ENCODE measurements around the gene STAU1. TPM values are rescaled to one million over a fixed set of nuclear protein-coding genes. Genes with fewer than 3 reads are reported as not detected.

The STAU1 gene
- total and polyA plus RNA-seq, 2 of the 13 experiments (the other 11 are each of a cell fraction or from before 2014, with no cell fraction given): 119 to 133 TPM

DNA sequence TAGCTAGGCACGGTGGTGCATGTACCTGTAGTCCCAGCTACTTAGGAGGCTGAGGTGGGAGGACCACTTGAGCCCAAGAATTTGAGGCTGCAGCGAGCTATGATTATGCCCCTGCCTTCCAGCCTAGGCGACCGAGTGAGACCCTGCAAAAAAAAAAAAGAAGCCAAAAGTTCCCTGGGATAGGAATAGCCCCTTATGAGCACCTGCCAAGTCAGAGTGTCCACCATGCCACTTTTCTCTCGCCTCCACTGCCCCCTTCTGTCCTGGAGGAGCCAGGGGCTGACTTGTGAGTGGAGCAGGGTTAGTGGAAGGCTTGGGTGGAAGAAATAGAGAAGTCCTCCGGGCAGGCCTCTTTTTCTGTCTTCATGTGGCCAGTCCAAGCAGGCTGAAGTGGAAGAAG lies 18.9 kb upstream of the STAU1 start (continued):
- TF ChIP-seq YEATS2 (CRISPR knock-in tag; IDR thresholded peaks at IDR 0.05; ENCODE audit: borderline replicate concordance) (peak; percentile 36; the same call in 1 of the 2 replicates), ZNF563 (CRISPR knock-in tag; IDR thresholded peaks at IDR 0.05) (no peak), BORCS8-MEF2B (CRISPR knock-in tag; IDR thresholded peaks at IDR 0.05) (no peak), ELF1 (CRISPR knock-in tag; IDR thresholded peaks at IDR 0.05) (no peak), MED8 (CRISPR knock-in tag; IDR thresholded peaks at IDR 0.05; ENCODE audit: insufficient replicate concordance) (no peak), NFYC (CRISPR knock-in tag; IDR thresholded peaks at IDR 0.05) (no peak), RELA (CRISPR knock-in tag; IDR thresholded peaks at IDR 0.05) (0 out of 2 replicates have a peak, but pooled peaks have one; percentile 60), GATAD1 (CRISPR knock-in tag; IDR thresholded peaks at IDR 0.05) (0 out of 2 replicates have a peak, but pooled peaks have one; percentile 38), NR2F1 (CRISPR knock-in tag; IDR thresholded peaks at IDR 0.05) (no peak), MEIS1 (CRISPR knock-in tag; IDR thresholded peaks at IDR 0.05; ENCODE audit: borderline replicate concordance) (peak; percentile 34; the same call in 1 of the 2 replicates), MIXL1 (CRISPR knock-in tag; IDR thresholded peaks at IDR 0.05) (peak; percentile 43; the same call in 1 of the 2 replicates), ZNF556 (CRISPR knock-in tag; IDR thresholded peaks at IDR 0.05; ENCODE audit: borderline replicate concordance) (peak; percentile 72), HDAC6 (IDR thresholded peaks at IDR 0.05; ENCODE audit: low read depth, low read length) (no peak)
- TF ChIP-seq, protein P1, sequence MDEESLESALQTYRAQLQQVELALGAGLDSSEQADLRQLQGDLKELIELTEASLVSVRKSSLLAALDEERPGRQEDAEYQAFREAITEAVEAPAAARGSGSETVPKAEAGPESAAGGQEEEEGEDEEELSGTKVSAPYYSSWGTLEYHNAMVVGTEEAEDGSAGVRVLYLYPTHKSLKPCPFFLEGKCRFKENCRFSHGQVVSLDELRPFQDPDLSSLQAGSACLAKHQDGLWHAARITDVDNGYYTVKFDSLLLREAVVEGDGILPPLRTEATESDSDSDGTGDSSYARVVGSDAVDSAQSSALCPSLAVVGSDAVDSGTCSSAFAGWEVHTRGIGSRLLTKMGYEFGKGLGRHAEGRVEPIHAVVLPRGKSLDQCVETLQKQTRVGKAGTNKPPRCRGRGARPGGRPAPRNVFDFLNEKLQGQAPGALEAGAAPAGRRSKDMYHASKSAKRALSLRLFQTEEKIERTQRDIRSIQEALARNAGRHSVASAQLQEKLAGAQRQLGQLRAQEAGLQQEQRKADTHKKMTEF (CRISPR knock-in tag; IDR thresholded peaks at IDR 0.05): 0 out of 2 replicates have a peak, but pooled peaks have one; percentile 29
- TF ChIP-seq, protein P2, sequence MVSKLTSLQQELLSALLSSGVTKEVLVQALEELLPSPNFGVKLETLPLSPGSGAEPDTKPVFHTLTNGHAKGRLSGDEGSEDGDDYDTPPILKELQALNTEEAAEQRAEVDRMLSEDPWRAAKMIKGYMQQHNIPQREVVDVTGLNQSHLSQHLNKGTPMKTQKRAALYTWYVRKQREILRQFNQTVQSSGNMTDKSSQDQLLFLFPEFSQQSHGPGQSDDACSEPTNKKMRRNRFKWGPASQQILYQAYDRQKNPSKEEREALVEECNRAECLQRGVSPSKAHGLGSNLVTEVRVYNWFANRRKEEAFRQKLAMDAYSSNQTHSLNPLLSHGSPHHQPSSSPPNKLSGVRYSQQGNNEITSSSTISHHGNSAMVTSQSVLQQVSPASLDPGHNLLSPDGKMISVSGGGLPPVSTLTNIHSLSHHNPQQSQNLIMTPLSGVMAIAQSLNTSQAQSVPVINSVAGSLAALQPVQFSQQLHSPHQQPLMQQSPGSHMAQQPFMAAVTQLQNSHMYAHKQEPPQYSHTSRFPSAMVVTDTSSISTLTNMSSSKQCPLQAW (CRISPR knock-in tag; IDR thresholded peaks at IDR 0.05): 0 out of 2 replicates have a peak, but pooled peaks have one; percentile 44
- TF ChIP-seq, protein P3, sequence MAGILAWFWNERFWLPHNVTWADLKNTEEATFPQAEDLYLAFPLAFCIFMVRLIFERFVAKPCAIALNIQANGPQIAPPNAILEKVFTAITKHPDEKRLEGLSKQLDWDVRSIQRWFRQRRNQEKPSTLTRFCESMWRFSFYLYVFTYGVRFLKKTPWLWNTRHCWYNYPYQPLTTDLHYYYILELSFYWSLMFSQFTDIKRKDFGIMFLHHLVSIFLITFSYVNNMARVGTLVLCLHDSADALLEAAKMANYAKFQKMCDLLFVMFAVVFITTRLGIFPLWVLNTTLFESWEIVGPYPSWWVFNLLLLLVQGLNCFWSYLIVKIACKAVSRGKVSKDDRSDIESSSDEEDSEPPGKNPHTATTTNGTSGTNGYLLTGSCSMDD (CRISPR knock-in tag; IDR thresholded peaks at IDR 0.05): no peak
- TF ChIP-seq, protein P4, sequence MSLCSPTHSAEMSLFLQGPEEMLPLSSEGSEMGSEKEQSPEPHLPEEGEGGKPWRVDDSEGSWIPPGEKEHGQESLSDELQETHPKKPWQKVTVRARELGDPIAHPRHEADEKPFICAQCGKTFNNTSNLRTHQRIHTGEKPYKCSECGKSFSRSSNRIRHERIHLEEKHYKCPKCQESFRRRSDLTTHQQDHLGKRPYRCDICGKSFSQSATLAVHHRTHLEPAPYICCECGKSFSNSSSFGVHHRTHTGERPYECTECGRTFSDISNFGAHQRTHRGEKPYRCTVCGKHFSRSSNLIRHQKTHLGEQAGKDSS (CRISPR knock-in tag; IDR thresholded peaks at IDR 0.05; ENCODE audit: borderline replicate concordance, low read depth): 0 out of 2 replicates have a peak, but pooled peaks have one; percentile 66
- TF ChIP-seq, protein P5, sequence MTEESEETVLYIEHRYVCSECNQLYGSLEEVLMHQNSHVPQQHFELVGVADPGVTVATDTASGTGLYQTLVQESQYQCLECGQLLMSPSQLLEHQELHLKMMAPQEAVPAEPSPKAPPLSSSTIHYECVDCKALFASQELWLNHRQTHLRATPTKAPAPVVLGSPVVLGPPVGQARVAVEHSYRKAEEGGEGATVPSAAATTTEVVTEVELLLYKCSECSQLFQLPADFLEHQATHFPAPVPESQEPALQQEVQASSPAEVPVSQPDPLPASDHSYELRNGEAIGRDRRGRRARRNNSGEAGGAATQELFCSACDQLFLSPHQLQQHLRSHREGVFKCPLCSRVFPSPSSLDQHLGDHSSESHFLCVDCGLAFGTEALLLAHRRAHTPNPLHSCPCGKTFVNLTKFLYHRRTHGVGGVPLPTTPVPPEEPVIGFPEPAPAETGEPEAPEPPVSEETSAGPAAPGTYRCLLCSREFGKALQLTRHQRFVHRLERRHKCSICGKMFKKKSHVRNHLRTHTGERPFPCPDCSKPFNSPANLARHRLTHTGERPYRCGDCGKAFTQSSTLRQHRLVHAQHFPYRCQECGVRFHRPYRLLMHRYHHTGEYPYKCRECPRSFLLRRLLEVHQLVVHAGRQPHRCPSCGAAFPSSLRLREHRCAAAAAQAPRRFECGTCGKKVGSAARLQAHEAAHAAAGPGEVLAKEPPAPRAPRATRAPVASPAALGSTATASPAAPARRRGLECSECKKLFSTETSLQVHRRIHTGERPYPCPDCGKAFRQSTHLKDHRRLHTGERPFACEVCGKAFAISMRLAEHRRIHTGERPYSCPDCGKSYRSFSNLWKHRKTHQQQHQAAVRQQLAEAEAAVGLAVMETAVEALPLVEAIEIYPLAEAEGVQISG (CRISPR knock-in tag; IDR thresholded peaks at IDR 0.05): peak; percentile 99
- TF ChIP-seq, protein P6, sequence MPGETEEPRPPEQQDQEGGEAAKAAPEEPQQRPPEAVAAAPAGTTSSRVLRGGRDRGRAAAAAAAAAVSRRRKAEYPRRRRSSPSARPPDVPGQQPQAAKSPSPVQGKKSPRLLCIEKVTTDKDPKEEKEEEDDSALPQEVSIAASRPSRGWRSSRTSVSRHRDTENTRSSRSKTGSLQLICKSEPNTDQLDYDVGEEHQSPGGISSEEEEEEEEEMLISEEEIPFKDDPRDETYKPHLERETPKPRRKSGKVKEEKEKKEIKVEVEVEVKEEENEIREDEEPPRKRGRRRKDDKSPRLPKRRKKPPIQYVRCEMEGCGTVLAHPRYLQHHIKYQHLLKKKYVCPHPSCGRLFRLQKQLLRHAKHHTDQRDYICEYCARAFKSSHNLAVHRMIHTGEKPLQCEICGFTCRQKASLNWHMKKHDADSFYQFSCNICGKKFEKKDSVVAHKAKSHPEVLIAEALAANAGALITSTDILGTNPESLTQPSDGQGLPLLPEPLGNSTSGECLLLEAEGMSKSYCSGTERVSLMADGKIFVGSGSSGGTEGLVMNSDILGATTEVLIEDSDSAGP (CRISPR knock-in tag; IDR thresholded peaks at IDR 0.05; ENCODE audit: borderline replicate concordance): no peak
- TF ChIP-seq, protein P7, sequence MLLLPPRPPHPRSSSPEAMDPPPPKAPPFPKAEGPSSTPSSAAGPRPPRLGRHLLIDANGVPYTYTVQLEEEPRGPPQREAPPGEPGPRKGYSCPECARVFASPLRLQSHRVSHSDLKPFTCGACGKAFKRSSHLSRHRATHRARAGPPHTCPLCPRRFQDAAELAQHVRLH (CRISPR knock-in tag; IDR thresholded peaks at IDR 0.05; ENCODE audit: borderline replicate concordance, low read depth): peak; percentile 86
